K562 (cell line): ENCODE data around the gene GANAB. TPM values are rescaled to one million over a fixed set of nuclear protein-coding genes. Genes with fewer than 3 reads are reported as not detected.
A peak's percentile ranks its signal among the peaks of the same experiment; 100 is the strongest.

Experiments
- ADNP ChIP-seq: fragments of 200-800 bp; sonication (Bioruptor generic); IDR thresholded peaks from 2 replicates; pipeline ENCODE4 v1.6.1; 2016; ENCODE audit warnings: missing genetic modification characterization, missing compliant biosample characterization
- CLOCK ChIP-seq: fragments of 250-450 bp; sonication (Bioruptor Pico); IDR thresholded peaks from 2 replicates; pipeline ENCODE4 v1.4.0; 2020; ENCODE audit warnings: mild to moderate bottlenecking, moderate library complexity, borderline replicate concordance
- CREB5 ChIP-seq: fragments of 250-450 bp; sonication (Bioruptor Pico); IDR thresholded peaks from 2 replicates; pipeline ENCODE4 v1.5.0; 2020; ENCODE audit warnings: mild to moderate bottlenecking
- ETV1 ChIP-seq: fragments of 450-650 bp; conservative IDR thresholded peaks from 2 replicates; pipeline ENCODE4 v1.6.1; 2016; ENCODE audit warnings: missing genetic modification characterization, control low read depth, low read depth, missing compliant biosample characterization
- FOXA1 ChIP-seq: fragments of 450-650 bp; IDR thresholded peaks from 2 replicates; pipeline ENCODE4 v1.6.1; 2016; ENCODE audit warnings: mild to moderate bottlenecking, borderline replicate concordance
- IFI16 ChIP-seq: fragments of 250-450 bp; sonication (Bioruptor Pico); IDR thresholded peaks from 2 replicates; pipeline ENCODE4 v2.1.2; 2022; ENCODE audit warnings: mild to moderate bottlenecking, inconsistent platforms
- JUN ChIP-seq, 2 experiments: sonication (generic) in 1 of 2; formaldehyde crosslinking in 1 of 2; IDR thresholded peaks; 2 replicates each; pipeline versions ENCODE4 v1.6.1 to v1.8.0; 2012 to 2022; ENCODE audit warnings: borderline replicate concordance in 2 of 2, mild to moderate bottlenecking in 2 of 2, improper control_type of control experiment in 1 of 2, low read depth in 1 of 2, low read length in 1 of 2, missing genetic modification reagents in 1 of 2
- MBD2 ChIP-seq: sonication (generic); IDR thresholded peaks from 2 replicates; pipeline ENCODE4 v1.6.1; 2016; ENCODE audit warnings: low read depth, borderline replicate concordance
- STAT5B ChIP-seq: fragments of 250-450 bp; sonication (Bioruptor Pico); IDR thresholded peaks from 2 replicates; pipeline ENCODE4 v1.8.0; 2021; ENCODE audit warnings: mild to moderate bottlenecking, inconsistent platforms
- STAT6 ChIP-seq: sonication (generic); formaldehyde crosslinking; IDR thresholded peaks from 2 replicates; pipeline ENCODE4 v1.8.1; 2023; ENCODE audit warnings: mild to moderate bottlenecking, missing genetic modification reagents
- ZBTB11 ChIP-seq, 3 experiments: fragments of 200-800 bp in 1 of 3; fragments of 250-450 bp in 1 of 3; fragments of 450-650 bp in 1 of 3; sonication (Bioruptor Pico) in 1 of 3; sonication (Bioruptor generic) in 1 of 3; formaldehyde crosslinking in 1 of 3; IDR thresholded peaks; 2 replicates each; pipeline versions ENCODE4 v1.6.1 to v1.8.0; 2016 to 2022; ENCODE audit warnings: mild to moderate bottlenecking in 2 of 3, missing genetic modification characterization in 2 of 3, missing compliant biosample characterization in 1 of 3, moderate library complexity in 1 of 3
- ZFP30 ChIP-seq: fragments of 250-450 bp; sonication (Bioruptor Pico); IDR thresholded peaks from 2 replicates; pipeline ENCODE4 v1.8.0; 2022; ENCODE audit warnings: moderate library complexity, mild to moderate bottlenecking, inconsistent platforms, borderline replicate concordance
- ZNF175 ChIP-seq: fragments of 200-800 bp; sonication (Bioruptor generic); IDR thresholded peaks from 2 replicates; pipeline ENCODE4 v1.6.1; 2016; ENCODE audit warnings: low read depth, mild to moderate bottlenecking, missing genetic modification characterization, missing compliant biosample characterization
- ZNF224 ChIP-seq: sonication (generic); formaldehyde crosslinking; IDR thresholded peaks from 2 replicates; pipeline ENCODE4 v1.8.0; 2022; ENCODE audit warnings: mild to moderate bottlenecking, missing genetic modification reagents
- ZNF77 ChIP-seq: fragments of 250-450 bp; sonication (Bioruptor Pico); IDR thresholded peaks from 2 replicates; pipeline ENCODE4 v1.5.0; 2020
- polyA plus RNA-seq, 8 experiments: library from polyadenylated mRNA; depleted of rRNA in 4 of 8; stranded (reverse) in 5 of 8; unstranded in 3 of 8; fragments of >200 nt; fragmentation: Nextera tagmentation in 2 of 8; fragmentation: Illumina TruSeq in 1 of 8; extraction: Ambion mirVana in 2 of 8; extraction: Trizol in 1 of 8; gene quantifications; 2 replicates each; pipeline versions ENCODE4 v1.2.1 to v1.2.3, GENCODE V29; 2011 to 2014; ENCODE audit warnings: inconsistent platforms in 1 of 8, missing spikeins in 1 of 8
- total RNA-seq, 7 experiments: library from RNA; depleted of rRNA in 6 of 7; stranded (reverse); fragments of >200 nt in 6 of 7; fragmentation: Illumina TruSeq in 2 of 7; extraction: Trizol in 2 of 7; gene quantifications; 2 replicates each; pipeline versions ENCODE4 v1.2.1 to v1.2.3, GENCODE V29; 2011 to 2021; ENCODE audit warnings: low replicate concordance in 1 of 7

The GANAB gene
- total and polyA plus RNA-seq, 9 of the 15 experiments (the other 6 are each of a cell fraction or from before 2014, with no cell fraction given) = 6.5 to 284 (median 161) TPM

- TF ChIP-seq ETV1 (tag) (peak; percentile 92), IFI16 (CRISPR knock-in tag) (no peak), ZNF175 (CRISPR knock-in tag) (no peak; the same call in 1 of the 2 replicates), ZNF77 (CRISPR knock-in tag) (no peak), STAT6 (CRISPR knock-in tag) (no peak), ZBTB11 (CRISPR knock-in tag; IDR thresholded peaks at IDR 0.05) (peak; percentile 47 to 95 (median 63); a peak in 4 of 6 replicates), MBD2 (peak; percentile 74), CLOCK (CRISPR knock-in tag) (no peak), FOXA1 (no peak), ADNP (tag) (no peak), JUN (IDR thresholded peaks at IDR 0.05; ENCODE audit: borderline replicate concordance, low read depth, low read length) (peak; percentile 7; the same call in 1 of the 2 replicates), JUN (CRISPR knock-in tag; IDR thresholded peaks at IDR 0.05; ENCODE audit: borderline replicate concordance) (no peak), CREB5 (CRISPR knock-in tag) (no peak), ZNF224 (CRISPR knock-in tag) (no peak), ZFP30 (CRISPR knock-in tag) (no peak), STAT5B (CRISPR knock-in tag) (no peak)
Observed at GRCh38 chr11:62678770-62679696, 32.6 kb upstream of the GANAB start, which contains the start of gene UBXN1 (continued).
